PC-9 (cell line): Measurements from ENCODE around the gene THY1.

Source experiments
- EZH2 ChIP-seq: fragments of 200-600 bp; sonication (generic); IDR thresholded peaks from 2 replicates; pipeline ENCODE4 v1.8.0; 2017; ENCODE audit warnings: antibody characterized with exemption, low read depth
- TF ChIP-seq, protein P1 (sequence below): fragments of 200-600 bp; sonication (generic); conservative IDR thresholded peaks from 2 replicates; pipeline ENCODE4 v1.6.1; 2017; ENCODE audit warnings: mixed run types, antibody characterized with exemption, mild to moderate bottlenecking, moderate library complexity

DNA sequence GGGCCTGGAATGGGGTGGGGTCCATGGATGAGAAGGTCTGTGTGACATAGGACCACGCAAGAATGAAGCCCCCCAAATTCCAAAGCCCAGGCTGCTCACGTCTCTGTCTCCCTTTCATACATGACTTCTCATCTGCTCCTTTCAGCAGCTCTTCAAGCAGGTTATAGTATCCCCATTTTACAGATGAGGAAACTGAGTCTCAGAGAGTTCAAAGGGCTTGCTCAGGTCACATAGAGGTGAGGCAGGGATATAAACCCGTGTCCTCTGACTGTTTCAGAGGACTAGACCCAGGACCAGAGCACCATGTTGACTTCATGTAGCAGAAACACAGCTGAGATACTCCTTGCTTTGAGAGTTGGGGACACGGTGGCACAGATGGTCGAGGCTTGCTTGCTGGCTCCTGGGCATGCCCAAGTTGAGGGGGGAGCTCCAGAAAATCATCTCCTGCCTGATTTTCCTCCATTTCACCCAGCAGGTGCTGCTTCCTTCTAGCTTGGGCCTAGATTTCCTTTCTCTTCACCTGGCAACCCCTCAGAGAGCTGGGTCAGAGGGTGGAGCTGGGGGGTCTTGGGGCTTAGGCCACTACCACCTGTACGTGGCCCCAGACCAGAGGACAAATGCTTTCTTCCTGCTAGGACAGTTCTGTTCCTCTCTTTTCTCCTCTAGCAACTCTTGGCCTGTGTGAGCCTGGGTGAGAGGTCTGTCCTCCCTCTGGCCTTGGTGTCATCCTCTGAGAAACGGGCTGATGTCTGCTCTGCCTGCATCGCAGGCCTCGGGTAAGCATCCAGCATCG is 24.1 kb upstream of the THY1 start:
- no peak for TF ChIP-seq EZH2
- TF ChIP-seq, protein P1, sequence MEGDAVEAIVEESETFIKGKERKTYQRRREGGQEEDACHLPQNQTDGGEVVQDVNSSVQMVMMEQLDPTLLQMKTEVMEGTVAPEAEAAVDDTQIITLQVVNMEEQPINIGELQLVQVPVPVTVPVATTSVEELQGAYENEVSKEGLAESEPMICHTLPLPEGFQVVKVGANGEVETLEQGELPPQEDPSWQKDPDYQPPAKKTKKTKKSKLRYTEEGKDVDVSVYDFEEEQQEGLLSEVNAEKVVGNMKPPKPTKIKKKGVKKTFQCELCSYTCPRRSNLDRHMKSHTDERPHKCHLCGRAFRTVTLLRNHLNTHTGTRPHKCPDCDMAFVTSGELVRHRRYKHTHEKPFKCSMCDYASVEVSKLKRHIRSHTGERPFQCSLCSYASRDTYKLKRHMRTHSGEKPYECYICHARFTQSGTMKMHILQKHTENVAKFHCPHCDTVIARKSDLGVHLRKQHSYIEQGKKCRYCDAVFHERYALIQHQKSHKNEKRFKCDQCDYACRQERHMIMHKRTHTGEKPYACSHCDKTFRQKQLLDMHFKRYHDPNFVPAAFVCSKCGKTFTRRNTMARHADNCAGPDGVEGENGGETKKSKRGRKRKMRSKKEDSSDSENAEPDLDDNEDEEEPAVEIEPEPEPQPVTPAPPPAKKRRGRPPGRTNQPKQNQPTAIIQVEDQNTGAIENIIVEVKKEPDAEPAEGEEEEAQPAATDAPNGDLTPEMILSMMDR = no peak
